GM21360 (cell line): ENCODE measurements around the gene P2RX4.
"Not testable (repeated sequence)": the region's sequence is repeated elsewhere in the genome, so short reads cannot be mapped to it uniquely, and the experiment has no call there.

ENCODE experiments used
- ATAC-seq: cut with Tn5 transposase; IDR thresholded peaks from one replicate; pipeline ENCODE4 v1.9.1; 2021; ENCODE audit warnings: mild to moderate bottlenecking, moderate library complexity; ENCODE audit not compliant: unreplicated experiment

P2RX4 gene

DNA sequence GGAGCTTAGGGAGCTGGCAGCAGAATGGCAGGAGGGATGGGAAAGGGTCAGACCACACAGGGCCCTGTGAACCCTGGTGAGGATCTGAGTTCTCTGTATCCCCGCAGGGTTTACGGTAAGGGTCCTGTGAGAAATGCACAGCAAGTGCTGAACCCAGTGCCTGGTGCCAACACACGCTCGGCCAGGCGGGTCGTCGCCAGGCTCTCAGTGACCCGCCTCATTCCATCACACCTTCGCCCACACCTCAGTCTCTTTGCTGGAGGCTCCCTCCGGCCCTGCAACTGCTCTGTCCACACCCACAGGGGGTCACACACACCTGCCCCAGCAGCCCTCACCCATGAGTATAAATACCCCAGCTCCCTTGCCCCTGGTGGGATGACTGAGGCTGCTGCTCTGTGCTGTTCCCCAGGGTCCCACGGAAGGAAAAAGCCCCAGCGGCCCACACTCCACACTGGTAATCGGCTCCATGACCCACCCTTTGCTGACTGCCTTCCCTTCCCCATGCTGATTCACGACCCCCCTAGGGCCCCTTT lies 63.5 kb downstream of the P2RX4 start:
- no peak for ATAC-seq

DNA sequence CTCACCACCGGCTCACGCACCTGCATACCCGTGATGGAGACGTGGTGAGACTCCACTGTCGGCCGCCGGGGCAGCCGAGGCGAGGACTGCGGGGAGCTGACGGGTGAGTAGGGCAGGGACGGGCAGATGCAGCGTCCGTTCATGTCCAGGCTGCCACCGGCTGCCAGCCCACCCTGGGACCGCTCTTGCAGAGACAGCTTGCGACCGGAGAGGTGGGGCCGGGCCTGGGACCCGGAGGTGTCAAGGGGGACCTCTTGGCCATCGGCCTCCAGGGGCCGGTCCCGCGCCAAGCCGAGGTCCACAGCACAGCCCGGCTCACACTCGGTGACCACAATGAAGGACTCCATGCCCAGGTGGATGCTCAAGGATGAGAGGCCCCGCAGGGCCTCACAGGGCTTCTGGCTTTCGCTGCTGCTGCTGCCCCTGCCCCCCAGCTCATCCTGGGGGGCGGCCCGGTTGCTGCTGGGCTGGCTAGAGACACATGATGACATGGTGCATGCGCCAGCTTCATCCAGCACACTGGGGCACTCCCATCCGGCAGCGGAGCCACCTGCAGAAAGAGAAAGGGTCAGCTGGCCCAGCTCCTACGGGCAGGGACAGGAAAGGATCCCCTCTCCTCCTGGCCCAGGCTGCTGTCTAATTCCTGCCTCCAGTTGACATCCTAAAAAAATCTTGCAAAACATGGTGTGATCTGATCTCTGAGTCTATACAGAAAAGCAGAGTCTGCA lies 64.3 kb downstream of the P2RX4 start:
- ATAC-seq: no peak

DNA sequence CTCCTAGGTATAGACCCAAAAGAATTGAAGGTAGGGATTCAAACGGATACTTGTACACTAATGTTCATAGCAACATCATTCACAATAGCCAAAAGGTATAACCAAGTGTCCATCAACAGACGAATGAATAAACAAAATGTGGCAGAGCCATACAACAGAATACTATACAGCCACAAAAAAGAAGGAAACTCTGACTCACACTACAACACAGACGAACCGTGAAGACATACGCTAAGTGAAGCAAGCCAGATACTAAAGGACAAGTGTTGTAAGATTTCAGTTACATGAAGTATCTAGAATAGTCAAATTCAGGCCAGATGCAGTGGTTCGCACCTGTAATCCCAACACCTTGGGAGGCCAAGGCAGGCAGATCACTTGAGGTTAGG lies 67.4 kb downstream of the P2RX4 start:
- ATAC-seq: no peak

DNA sequence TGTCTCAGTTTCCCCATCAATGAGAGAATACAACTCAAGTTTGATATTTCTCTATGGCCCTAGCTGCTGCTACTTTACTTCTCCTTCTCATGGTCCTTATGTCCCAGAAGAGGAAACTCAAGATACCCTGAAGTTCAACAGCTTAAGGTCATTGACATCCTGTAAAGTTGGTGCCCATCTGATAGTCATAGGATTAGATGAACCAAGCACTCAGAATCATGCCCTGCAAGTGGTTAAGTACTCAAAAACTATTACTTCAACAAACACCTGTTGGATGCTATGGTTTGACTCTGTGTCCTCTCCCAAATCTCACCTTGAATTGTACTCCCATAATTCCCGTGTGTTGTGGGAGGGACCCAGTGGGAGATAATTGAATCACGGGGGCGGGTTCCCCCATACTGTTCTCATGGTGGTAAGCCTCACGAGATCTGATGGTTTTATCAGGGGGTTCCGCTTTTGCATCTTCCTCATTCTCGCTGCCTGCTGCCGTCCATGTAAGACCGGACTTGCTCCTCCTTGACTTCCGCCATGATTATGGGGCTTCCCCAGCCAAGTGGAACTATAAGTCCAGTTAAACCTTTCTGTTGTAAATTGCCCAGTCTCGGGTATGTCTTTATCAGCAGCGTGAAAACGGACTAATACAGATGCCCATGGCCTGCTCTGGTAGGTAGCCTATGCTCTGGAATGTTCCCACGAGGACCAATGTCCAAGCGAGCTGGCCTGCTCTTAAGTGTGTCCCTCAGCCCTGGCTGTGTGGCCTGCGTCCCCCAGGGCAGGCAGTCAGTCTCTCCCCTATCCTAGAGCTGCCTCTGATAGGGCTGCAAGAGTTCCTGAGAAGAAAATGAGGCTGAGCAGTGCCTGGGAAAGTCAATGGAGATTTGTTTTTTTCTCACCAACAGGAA lies 68.5 kb downstream of the P2RX4 start:
- ATAC-seq: no peak

DNA sequence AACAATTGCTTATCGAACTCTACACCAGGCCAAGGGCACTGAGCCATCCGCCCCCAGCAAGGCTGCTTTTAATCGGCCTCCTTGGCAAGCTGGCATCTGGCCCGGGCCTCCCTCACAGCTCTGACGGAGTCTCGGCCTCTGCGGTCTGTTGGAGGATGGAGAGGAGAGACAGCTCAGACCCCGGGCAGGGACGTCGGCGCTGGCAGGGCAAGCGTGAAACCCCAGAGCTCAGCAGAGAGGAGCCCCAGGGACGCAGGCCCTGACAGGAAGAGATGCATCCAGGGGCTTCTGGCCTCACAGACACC lies 69.1 kb downstream of the P2RX4 start:
- no peak for ATAC-seq

DNA sequence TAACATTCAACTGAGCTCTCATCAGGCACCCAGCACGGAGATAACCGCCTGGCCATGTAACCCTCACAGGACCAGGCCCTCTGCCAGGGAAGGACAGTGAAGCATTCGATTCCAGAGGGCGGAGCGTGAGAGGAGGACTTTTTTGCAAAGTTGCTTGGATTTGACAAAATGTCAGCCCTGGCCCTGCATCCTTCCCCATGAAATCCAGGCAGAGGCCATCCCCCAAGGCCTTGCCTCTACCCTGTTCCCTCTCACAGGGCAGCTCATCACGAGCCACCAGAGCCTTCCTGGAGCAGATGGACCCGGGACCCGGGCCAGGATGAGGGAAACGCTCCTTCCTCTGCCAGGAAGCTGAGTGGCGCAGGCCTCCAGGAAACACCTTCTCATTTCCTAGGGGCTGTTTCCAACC lies 69.6 kb downstream of the P2RX4 start:
- no peak for ATAC-seq

DNA sequence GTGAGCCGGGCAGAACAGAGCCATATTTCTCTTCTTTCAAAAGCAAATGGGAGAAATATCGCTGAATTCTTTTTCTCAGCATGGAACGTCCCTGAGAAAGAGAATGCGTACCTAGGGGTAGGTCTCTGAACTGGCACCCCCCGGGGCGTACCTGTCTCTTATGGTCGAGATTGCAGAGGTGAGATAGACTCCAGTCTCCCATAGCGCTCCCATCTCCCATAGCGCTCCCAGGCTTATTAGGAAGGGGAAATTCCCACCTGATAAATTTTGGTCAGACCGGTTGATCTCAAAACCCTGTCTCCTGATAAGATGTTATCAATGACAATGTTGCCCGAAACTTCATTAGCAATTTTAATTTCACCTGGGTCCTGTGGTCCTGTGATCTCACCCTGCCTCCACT lies 70.6 kb downstream of the P2RX4 start:
- not testable (repeated sequence) for ATAC-seq

DNA sequence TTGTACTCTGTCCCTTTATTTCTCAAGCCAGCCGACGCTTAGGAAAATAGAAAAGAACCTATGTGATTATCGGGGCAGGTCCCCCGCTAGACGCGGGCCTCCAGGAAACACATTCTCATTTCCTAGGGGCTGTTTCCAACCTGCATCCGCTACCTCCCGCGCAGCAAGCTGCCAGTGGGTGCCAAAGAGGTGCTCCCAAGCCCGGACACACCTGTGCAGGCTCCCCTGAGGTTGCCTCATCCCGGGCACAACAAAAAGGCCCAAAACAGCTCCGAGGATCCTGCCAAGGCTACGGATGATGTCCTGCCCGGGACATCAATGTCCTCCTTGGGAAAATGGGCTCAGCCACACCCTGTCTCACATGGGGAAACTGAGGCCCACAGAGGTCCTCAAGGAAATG lies 71.2 kb downstream of the P2RX4 start:
- not testable (repeated sequence) for ATAC-seq

DNA sequence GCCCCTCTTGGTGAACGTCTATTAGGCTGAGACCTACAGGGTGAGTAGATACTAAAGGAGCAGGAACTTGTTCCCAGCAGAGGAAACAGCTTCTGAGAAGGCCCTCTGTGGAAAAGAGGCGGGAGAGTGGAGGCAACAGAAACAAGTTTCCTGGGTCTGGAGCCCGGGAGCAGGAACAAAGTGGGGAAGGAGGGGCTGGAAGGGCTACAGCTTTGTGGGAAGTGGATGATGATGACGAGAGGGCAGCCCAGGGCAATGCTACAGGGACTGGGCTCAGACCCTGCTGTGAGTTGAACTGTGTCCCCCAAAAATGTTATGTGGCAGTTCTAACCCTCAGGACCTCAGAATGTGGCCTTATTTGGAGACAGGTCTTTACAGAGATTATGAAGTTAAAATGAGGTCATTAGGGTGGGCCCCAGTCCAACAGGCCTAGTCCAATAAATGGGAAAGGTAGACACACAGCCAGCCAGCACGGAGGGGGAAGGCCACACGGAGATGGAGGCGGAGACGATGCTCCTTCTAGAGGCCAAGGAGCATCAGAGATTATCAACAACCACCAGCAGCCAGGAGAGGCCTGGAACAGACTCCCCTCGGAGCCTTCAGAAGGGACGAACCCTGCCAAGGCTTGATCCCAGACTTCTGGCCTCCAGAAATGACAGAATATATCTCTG lies 72.3 kb downstream of the P2RX4 start:
- no peak for ATAC-seq

DNA sequence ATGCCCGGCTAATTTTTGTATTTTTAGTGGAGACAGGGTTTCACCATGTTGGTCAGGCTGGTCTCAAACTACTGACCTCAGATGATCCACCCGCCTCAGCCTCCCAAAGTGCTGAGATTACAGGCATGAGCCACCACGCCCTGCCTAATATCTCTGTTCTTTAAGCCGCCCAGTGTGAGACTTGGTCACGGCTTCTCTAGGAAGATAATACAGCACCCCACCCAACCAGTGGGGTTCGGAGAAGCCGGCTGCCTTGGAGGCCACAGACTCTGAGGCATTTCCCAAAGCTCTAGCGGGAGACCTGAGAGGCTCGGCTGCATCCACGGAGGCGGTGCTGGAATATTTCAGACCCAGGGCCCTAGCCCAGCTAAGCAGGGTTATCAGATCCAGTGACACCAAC lies 73.0 kb downstream of the P2RX4 start:
- ATAC-seq: not testable (repeated sequence)

DNA sequence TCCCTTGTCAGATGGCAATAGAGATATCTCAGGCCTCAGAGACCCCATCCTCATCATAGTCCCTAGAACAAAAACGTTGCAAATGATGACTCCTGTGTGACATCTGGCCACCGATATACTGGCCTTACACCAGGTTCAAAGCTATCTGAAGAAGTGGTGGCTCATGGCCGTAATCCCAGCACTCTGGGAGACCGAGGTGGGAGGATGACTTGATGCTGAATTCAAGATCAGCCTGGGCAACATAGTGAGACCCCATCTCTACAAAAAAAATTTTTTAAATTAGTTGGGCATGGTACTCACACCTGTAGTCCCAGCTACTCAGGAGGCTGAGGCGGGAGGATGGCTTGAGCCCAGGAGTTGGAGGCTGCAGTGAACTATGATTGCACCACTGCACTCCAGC lies 73.5 kb downstream of the P2RX4 start:
- no peak for ATAC-seq
